B cell (primary cell): ENCODE data around the gene KRTAP10-2. TPM values are rescaled to one million over a fixed set of nuclear protein-coding genes. Genes with fewer than 3 reads are reported as not detected.

Source experiments
- ATAC-seq: fragments of 200-7000 bp; cut with Tn5 transposase; one replicate; pipeline ENCODE4 v1.10.0; 2021; ENCODE audit warnings: low read depth, mild to moderate bottlenecking, moderate number of reproducible peaks, moderate library complexity
- CTCF ChIA-PET: fragments of 350-600 bp; sonication (Branson Sonifier 250); formaldehyde crosslinking; loops from one replicate; lab custom pipeline; 2021; ENCODE audit warnings: antibody characterized with exemption, inconsistent platforms; lab: Charles Lee
- POLR2A ChIA-PET: fragments of 350-600 bp; sonication (Branson Sonifier 250); formaldehyde crosslinking; loops from one replicate; lab custom pipeline; 2021; ENCODE audit warnings: antibody characterized with exemption; lab: Charles Lee
- DNase-seq: peaks from one replicate; pipeline ENCODE4 v3.0.0; 2013
- H2AFZ ChIP-seq: 2 replicates; pipeline ENCODE4 v1.6.1; 2012; ENCODE audit warnings: mild to moderate bottlenecking, low read depth, low read length; ENCODE audit not compliant: insufficient read depth, poor library complexity, severe bottlenecking
- H3K27ac ChIP-seq, 2 donors: 1 replicate in 1 of 2; 2 replicates in 1 of 2; pipeline ENCODE4 v1.5.1; 2012 to 2013; ENCODE audit warnings: low read length in 2 of 2, mild to moderate bottlenecking in 2 of 2, moderate library complexity in 1 of 2
- H3K27me3 ChIP-seq, 4 experiments: fragments of 200-600 bp in 1 of 4; sonication (generic) in 1 of 4; replicated peaks in 1 of 4; 1 replicate in 2 of 4; 2 replicates in 2 of 4; pipeline versions ENCODE4 v1.6.1 to v1.7.0; 2013 to 2016; ENCODE audit warnings: low read length in 3 of 4, mild to moderate bottlenecking in 2 of 4, mixed read lengths in 1 of 4, moderate library complexity in 1 of 4; ENCODE audit not compliant: insufficient read depth in 4 of 4, control insufficient read depth in 3 of 4; ENCODE audit errors: control extremely low read depth in 1 of 4
- H3K36me3 ChIP-seq, 2 experiments: replicated peaks in 1 of 2; 1 replicate in 1 of 2; 2 replicates in 1 of 2; pipeline versions ENCODE4 v1.6.1 to v1.7.1; 2013; ENCODE audit warnings: low read length in 1 of 2; ENCODE audit not compliant: insufficient read depth in 2 of 2, control insufficient read depth in 1 of 2; ENCODE audit errors: control extremely low read depth in 1 of 2, extremely low read depth in 1 of 2
- H3K4me1 ChIP-seq, 2 donors: fragments of 200-600 bp in 1 of 2; sonication (generic) in 1 of 2; 1 replicate in 1 of 2; 2 replicates in 1 of 2; pipeline versions ENCODE4 v1.5.1 to v1.6.1; 2013 to 2017; ENCODE audit warnings: low read length in 2 of 2; ENCODE audit not compliant: control insufficient read depth in 2 of 2, insufficient read depth in 2 of 2
- H3K4me2 ChIP-seq: replicated peaks from 2 replicates; pipeline ENCODE3; 2012; ENCODE audit warnings: mild to moderate bottlenecking, low read depth, low read length; ENCODE audit not compliant: poor library complexity, severe bottlenecking
- H3K4me3 ChIP-seq, 5 experiments: fragments of 200-600 bp in 1 of 5; sonication (generic) in 1 of 5; 1 replicate in 3 of 5; 2 replicates in 2 of 5; pipeline versions ENCODE4 v1.5.1 to v1.7.0; 2011 to 2016; ENCODE audit warnings: low read length in 4 of 5, mild to moderate bottlenecking in 4 of 5, low read depth in 2 of 5, control low read depth in 1 of 5, moderate library complexity in 1 of 5; ENCODE audit not compliant: insufficient read depth in 1 of 5; ENCODE audit errors: control extremely low read depth in 1 of 5, extremely low read depth in 1 of 5
- H3K79me2 ChIP-seq: fragments of 200-600 bp; sonication (generic); one replicate; pipeline ENCODE4 v1.6.0; 2016; ENCODE audit warnings: low read length; ENCODE audit not compliant: control insufficient read depth, insufficient read depth
- H3K9ac ChIP-seq: fragments of 200-600 bp; sonication (generic); 2 replicates; pipeline ENCODE4 v1.6.1; 2017; ENCODE audit warnings: mild to moderate bottlenecking, low read length, moderate library complexity
- H3K9me3 ChIP-seq, 3 donors: one replicate each; pipeline versions ENCODE4 v1.6.1 to v1.7.1; 2013; ENCODE audit warnings: low read length in 2 of 3; ENCODE audit not compliant: control insufficient read depth in 2 of 3, insufficient read depth in 1 of 3; ENCODE audit errors: control extremely low read depth in 1 of 3
- H4K20me1 ChIP-seq: 2 replicates; pipeline ENCODE4 v1.6.0; 2012; ENCODE audit warnings: mild to moderate bottlenecking, low read length; ENCODE audit not compliant: insufficient read depth, control insufficient read depth, poor library complexity, severe bottlenecking
- H3K27ac Mint-ChIP-seq: one replicate; pipeline ENCODE4 v1.8.0; 2021; ENCODE audit warnings: mixed read lengths
- H3K27me3 Mint-ChIP-seq: one replicate; pipeline ENCODE4 v1.8.0; 2021; ENCODE audit warnings: mixed read lengths
- H3K4me1 Mint-ChIP-seq: one replicate; pipeline ENCODE4 v1.8.0; 2021; ENCODE audit warnings: mixed read lengths
- H3K4me3 Mint-ChIP-seq: one replicate; pipeline ENCODE4 v1.8.0; 2021; ENCODE audit warnings: mixed read lengths
- H3K9me3 Mint-ChIP-seq: one replicate; pipeline ENCODE4 v1.8.0; 2022; ENCODE audit warnings: mixed read lengths; ENCODE audit not compliant: insufficient read depth
- EZH2 ChIP-seq: IDR thresholded peaks from 2 replicates; pipeline ENCODE4 v1.6.1; 2012; ENCODE audit warnings: borderline replicate concordance, low read depth, mild to moderate bottlenecking, moderate library complexity, low read length; ENCODE audit not compliant: insufficient read depth, poor library complexity, severe bottlenecking
- WGBS: methylation state at CpG from one replicate; pipeline ENCODE4 v1.1.5; 2013; ENCODE audit warnings: missing lambda C conversion rate; ENCODE audit not compliant: insufficient coverage; 5-methylcytosine and 5-hydroxymethylcytosine counted together
- intact Hi-C: fragments of 100-400 bp; cut with micrococcal nuclease; formaldehyde crosslinking; loops from one replicate; pipeline ENCODE4 v1.10.0; 2022
- polyA plus RNA-seq: library from polyadenylated mRNA; depleted of rRNA; stranded (reverse); fragments of >200 nt; gene quantifications from 2 replicates; pipeline ENCODE4 v1.2.3, GENCODE V29; 2012
- total RNA-seq, 2 donors: library from RNA; stranded (reverse); fragments of 120-200 nt in 1 of 2; gene quantifications; 1 replicate in 1 of 2; 2 replicates in 1 of 2; pipeline versions ENCODE4 v1.2.3 to v1.2.4, GENCODE V29; 2013 to 2022
- TF ChIP-seq, protein P1 (sequence below): fragments of 200-600 bp; IDR thresholded peaks from one replicate; pipeline ENCODE4 v1.8.0; 2022; ENCODE audit warnings: antibody characterized with exemption, mild to moderate bottlenecking

The KRTAP10-2 gene
- total and polyA plus RNA-seq, 2 donors (not counting 1 experiment from before 2014, with no cell fraction given), result not detected

DNA sequence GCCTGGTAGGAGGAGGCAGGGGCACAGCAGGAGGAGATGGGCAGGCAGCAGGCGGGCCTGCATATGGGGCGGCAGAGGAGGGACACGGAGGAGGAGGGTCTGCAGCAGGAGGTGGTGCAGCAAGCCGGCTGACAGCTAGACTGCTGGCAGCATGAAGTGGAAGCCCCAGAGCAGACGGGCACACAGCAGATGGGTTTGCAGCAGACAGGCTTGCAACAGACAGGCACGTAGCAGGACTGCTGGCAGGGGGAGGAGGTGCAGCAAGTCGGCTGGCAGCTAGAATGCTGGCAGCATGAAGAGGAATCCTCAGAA lies 28.5 kb upstream of the KRTAP10-2 start:
- H2AFZ ChIP-seq, result no peak overlapping the region
- 85% methylated on average over 7 of the region's 7 CpGs for WGBS
- no peaks in the 10 kb centered on the region for H3K4me1 ChIP-seq
- TF ChIP-seq, protein P1, sequence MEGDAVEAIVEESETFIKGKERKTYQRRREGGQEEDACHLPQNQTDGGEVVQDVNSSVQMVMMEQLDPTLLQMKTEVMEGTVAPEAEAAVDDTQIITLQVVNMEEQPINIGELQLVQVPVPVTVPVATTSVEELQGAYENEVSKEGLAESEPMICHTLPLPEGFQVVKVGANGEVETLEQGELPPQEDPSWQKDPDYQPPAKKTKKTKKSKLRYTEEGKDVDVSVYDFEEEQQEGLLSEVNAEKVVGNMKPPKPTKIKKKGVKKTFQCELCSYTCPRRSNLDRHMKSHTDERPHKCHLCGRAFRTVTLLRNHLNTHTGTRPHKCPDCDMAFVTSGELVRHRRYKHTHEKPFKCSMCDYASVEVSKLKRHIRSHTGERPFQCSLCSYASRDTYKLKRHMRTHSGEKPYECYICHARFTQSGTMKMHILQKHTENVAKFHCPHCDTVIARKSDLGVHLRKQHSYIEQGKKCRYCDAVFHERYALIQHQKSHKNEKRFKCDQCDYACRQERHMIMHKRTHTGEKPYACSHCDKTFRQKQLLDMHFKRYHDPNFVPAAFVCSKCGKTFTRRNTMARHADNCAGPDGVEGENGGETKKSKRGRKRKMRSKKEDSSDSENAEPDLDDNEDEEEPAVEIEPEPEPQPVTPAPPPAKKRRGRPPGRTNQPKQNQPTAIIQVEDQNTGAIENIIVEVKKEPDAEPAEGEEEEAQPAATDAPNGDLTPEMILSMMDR, result no peak
- no peak for TF ChIP-seq EZH2
- ChIA-PET POLR2A (no interaction called here), CTCF (no interaction called here)
- H3K4me3 ChIP-seq, result no peak overlapping the region
- no peaks in the 10 kb centered on the region for H4K20me1 ChIP-seq
- H3K4me2 ChIP-seq, result no peak overlapping the region
- H3K27ac ChIP-seq, result no peak overlapping the region
- peaks cover 0 to 6% (median 2%) of the 10 kb centered on the region in 4 experiments for H3K27me3 ChIP-seq
- H3K27ac Mint-ChIP-seq, result no peak overlapping the region
- peaks cover 30% of the 10 kb centered on the region for H3K27me3 Mint-ChIP-seq
- H3K4me3 Mint-ChIP-seq, result no peak overlapping the region
- H3K36me3 ChIP-seq, result no peaks in the 10 kb centered on the region
- H3K9me3 Mint-ChIP-seq, result peaks cover 6% of the 10 kb centered on the region
- H3K4me1 Mint-ChIP-seq, result no peaks in the 10 kb centered on the region
- intact Hi-C loops, result no loop called here
- H3K79me2 ChIP-seq, result no peaks in the 10 kb centered on the region
- no peak for DNase-seq
- peaks cover 3 to 56% (median 28%) of the 10 kb centered on the region in 3 donors for H3K9me3 ChIP-seq
- no peak for ATAC-seq
- H3K9ac ChIP-seq, result no peak overlapping the region

DNA sequence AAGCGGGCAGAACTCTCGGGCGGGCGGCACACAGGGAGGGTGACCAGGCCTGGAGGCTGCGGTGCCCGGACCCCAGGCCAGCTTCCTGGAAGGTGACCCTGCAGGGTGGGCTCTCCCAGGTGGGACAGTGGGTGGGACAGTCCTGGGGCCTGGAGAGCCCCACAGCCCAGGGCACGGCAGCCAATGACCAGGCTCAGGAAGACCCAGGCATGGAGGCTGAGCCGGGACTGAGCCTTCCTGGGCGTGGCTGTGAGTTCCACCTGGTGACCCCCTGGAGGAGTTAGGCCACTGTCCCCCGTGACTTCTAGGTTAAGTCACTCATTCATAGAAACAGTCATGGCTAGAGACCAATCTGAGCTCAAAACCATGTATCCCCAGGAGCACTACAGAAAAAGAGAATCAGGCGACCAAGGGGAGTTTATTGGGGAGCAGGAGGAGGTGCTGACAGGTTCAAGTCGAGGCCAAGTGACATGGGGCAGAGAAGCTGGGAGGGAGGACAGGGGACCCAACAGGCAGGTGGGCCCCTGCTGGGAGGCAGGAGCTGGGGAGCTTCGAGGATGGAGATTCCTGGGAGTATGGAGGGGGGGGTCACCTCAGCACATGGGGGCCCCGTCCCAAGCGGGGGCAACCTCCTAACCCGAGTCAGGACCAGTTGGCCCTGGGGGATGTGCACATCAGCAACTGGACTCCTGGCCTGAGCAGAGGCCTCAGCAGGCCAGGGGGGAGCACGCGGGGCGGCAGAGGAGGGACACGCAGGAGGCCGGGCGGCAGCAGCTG lies 27.9 kb upstream of the KRTAP10-2 start:
- no peak overlapping the region for H3K27ac Mint-ChIP-seq
- ATAC-seq (no peak), DNase-seq (no peak)
- Histone ChIP-seq H3K79me2 (no peaks in the 10 kb centered on the region), H3K4me2 (no peak overlapping the region), H3K4me3 (no peak overlapping the region), H3K9me3 (peaks cover 3 to 56% (median 28%) of the 10 kb centered on the region in 3 donors), H4K20me1 (no peaks in the 10 kb centered on the region), H3K27ac (no peak overlapping the region), H3K4me1 (no peaks in the 10 kb centered on the region), H3K9ac (no peak overlapping the region), H3K36me3 (no peaks in the 10 kb centered on the region), H2AFZ (no peak overlapping the region), H3K27me3 (peaks cover 0 to 4% (median 2%) of the 10 kb centered on the region in 4 experiments)
- ChIA-PET POLR2A (no interaction called here), CTCF (no interaction called here)
- WGBS, result 82% methylated on average over 22 of the region's 22 CpGs
- TF ChIP-seq, protein P1, result no peak
- TF ChIP-seq EZH2, result no peak
- H3K9me3 Mint-ChIP-seq, result peaks cover 6% of the 10 kb centered on the region
- peaks cover 29% of the 10 kb centered on the region for H3K27me3 Mint-ChIP-seq
- intact Hi-C loops, result no loop called here
- H3K4me3 Mint-ChIP-seq, result no peak overlapping the region
- no peaks in the 10 kb centered on the region for H3K4me1 Mint-ChIP-seq
